ENCODE measurements around the gene EIF2B2. TPM values are rescaled to one million over a fixed set of nuclear protein-coding genes. Genes with fewer than 3 reads are reported as not detected.

The EIF2B2 gene
- total RNA-seq, 4 donors from 2014 or later, result 19.0 to 33.0 (median 26.3) TPM

- no peak for TF ChIP-seq CTCF (IDR thresholded peaks at IDR 0.05; ENCODE audit: low read depth)
Observed at GRCh38 chr14:74974364-74975058, 28.2 kb upstream of the EIF2B2 start.

GRCh38 chr14:74975059-74975810 lies 27.5 kb upstream of the EIF2B2 start:
- no peak for TF ChIP-seq CTCF (IDR thresholded peaks at IDR 0.05; ENCODE audit: low read depth)

DNA sequence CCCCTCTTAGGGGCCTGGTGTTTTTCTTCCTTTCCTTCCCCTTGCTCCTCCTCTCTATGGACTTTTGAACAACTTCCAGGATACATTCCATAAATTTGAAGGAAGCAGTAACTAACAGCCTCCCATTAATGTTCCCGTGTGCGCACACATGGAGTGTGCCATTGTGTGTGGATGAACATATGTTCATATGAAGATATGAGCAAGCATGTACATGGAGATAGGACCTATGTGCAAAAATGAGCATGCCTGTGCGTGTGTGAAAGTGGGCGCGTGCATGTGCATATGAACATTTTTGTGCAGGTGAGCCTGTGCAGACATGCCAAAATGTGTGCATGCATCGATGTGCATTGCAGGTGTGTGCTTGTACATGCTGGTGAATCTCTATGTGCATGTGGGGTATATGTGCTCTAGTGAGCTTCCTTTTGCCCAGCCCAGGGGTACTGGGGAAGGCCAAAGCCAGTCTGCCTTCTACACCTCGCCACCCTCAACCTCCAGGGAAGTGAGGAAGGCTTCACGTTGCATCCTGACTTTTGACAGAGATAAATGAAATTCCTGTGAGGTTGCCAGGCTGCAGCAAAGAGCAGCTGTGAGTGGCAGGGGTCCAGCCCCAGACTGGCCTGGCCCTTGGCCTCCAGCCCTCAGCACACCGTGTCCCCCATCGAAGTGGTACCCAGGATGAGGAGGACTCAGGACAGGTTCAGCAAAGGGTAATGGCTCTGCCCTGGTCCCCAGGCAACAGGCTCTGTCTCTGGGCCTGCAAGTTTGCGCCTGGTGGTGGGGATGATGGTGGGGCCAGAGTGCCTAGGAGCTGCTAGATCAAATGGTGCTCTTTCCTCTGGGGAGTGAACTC lies 26.2 kb upstream of the EIF2B2 start:
- no peak for TF ChIP-seq CTCF (IDR thresholded peaks at IDR 0.05; ENCODE audit: low read depth)

DNA sequence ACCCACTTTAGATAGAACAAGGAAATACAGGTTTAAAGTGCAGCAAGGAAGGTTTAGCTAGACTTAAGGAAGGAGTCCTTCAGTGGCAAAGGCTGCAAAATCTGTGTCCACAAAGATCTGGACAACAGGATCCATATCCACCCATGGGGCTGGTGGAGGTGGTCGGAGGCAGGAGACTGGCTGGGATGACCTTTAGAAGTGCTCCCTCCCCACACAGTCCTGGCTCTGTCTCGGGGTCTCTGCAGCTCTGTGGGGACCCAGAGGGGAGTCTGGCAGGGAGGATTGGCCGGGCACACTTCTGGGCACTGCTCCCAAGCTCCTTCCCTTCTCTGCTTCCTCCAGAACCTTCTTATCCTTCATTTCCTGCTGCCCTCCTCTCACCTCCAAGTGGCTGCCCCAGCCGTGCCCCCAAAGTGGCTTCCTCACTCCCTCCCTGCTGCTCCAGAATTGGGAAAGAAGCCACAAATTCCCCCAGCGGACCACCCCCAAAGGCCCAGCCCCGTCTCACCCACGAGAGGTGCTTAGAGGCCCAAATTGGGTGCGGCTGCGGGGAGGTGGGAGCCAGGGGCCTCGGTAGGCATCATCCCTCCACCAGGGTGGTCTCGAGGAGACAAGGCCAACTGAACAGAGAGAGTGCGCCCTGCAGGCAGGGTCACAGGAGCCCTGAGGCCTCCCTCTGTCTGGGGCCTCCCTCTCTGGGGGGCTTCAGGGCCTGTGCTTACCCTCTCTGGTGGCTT lies 25.4 kb upstream of the EIF2B2 start:
- TF ChIP-seq CTCF (IDR thresholded peaks at IDR 0.05; ENCODE audit: low read depth), result no peak

GRCh38 chr14:74977901-74978385 lies 24.8 kb upstream of the EIF2B2 start:
- no peak for TF ChIP-seq CTCF (IDR thresholded peaks at IDR 0.05; ENCODE audit: low read depth)

DNA sequence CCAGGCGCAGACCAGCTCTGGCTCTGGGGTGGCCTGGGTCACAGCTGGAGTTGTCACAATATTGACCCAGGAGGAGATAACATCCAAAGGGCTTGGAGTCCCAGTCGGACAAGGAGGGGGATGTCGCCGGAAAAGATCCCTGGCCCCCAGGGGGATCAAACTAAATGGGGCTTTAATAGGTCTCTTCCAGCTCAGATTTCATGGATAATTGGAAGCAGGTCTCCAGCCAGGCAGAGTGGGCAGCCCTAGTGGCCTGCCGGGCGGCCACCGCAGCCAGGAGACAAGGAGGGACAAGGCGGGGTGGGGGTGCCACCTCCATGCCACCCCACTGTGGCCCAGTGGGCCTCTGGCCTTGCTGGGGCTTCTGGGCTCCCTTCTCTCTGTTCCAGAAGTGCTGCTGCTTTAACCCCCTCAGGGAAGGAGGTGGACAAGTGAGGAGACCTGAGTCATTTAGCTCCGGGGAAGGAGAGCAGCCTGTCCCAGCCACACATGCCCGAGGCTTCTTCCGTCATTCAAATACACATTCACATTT lies 24.2 kb upstream of the EIF2B2 start:
- no peak for TF ChIP-seq CTCF (IDR thresholded peaks at IDR 0.05; ENCODE audit: low read depth)
